CD4-positive, alpha-beta T cell (primary cell): ENCODE results near the gene HNRNPA1. TPM values are rescaled to one million over a fixed set of nuclear protein-coding genes. Genes with fewer than 3 reads are reported as not detected.

Experiments
- ATAC-seq: fragments of 200-7000 bp; cut with Tn5 transposase; one replicate; pipeline ENCODE4 v1.10.0; 2022; ENCODE audit warnings: mild to moderate bottlenecking; ENCODE audit not compliant: poor library complexity
- CTCF ChIA-PET: fragments of 350-600 bp; sonication (Branson Sonifier 250); formaldehyde crosslinking; loops from one replicate; lab custom pipeline; 2021; ENCODE audit warnings: antibody characterized with exemption, inconsistent platforms; lab: Charles Lee
- POLR2A ChIA-PET: fragments of 350-600 bp; sonication (Branson Sonifier 250); formaldehyde crosslinking; loops from one replicate; lab custom pipeline; 2021; ENCODE audit warnings: antibody characterized with exemption, inconsistent platforms; lab: Charles Lee
- DNase-seq, 14 experiments: peaks; one replicate each; pipeline ENCODE4 v3.0.0-alpha.2; 2013 to 2020; ENCODE audit warnings: mixed read lengths in 2 of 14
- H3K27ac ChIP-seq, 2 donors: one replicate each; pipeline versions ENCODE4 v1.5.1 to v1.7.0; 2013; ENCODE audit warnings: low read length in 2 of 2, low read depth in 1 of 2, mild to moderate bottlenecking in 1 of 2
- H3K27me3 ChIP-seq, 2 experiments: 1 replicate in 1 of 2; 2 replicates in 1 of 2; pipeline versions ENCODE4 v1.6.1 to v1.7.0; 2013; ENCODE audit warnings: low read length in 2 of 2, control low read depth in 1 of 2, mild to moderate bottlenecking in 1 of 2, moderate library complexity in 1 of 2; ENCODE audit not compliant: insufficient read depth in 2 of 2, control insufficient read depth in 1 of 2
- H3K36me3 ChIP-seq: one replicate; pipeline ENCODE4 v1.6.1; 2013; ENCODE audit warnings: low read length, control low read depth; ENCODE audit not compliant: insufficient read depth
- H3K4me1 ChIP-seq: one replicate; pipeline ENCODE4 v1.6.1; 2013; ENCODE audit warnings: low read length, control low read depth; ENCODE audit not compliant: insufficient read depth
- H3K4me3 ChIP-seq: one replicate; pipeline ENCODE4 v1.5.1; 2013; ENCODE audit warnings: mild to moderate bottlenecking, low read length, moderate library complexity
- H3K9me3 ChIP-seq, 2 experiments: 1 replicate in 1 of 2; 2 replicates in 1 of 2; pipeline versions ENCODE4 v1.6.1 to v1.7.0; 2013; ENCODE audit warnings: low read length in 2 of 2, mild to moderate bottlenecking in 2 of 2, control low read depth in 1 of 2, moderate library complexity in 1 of 2; ENCODE audit not compliant: control insufficient read depth in 1 of 2, insufficient read depth in 1 of 2
- H3K27ac Mint-ChIP-seq: one replicate; pipeline ENCODE4 v1.8.0; 2020; ENCODE audit warnings: mixed read lengths
- H3K27me3 Mint-ChIP-seq: one replicate; pipeline ENCODE4 v1.8.0; 2021; ENCODE audit warnings: mixed read lengths
- H3K36me3 Mint-ChIP-seq: one replicate; pipeline ENCODE4 v1.8.0; 2021; ENCODE audit warnings: low read depth, mixed read lengths
- H3K4me1 Mint-ChIP-seq: one replicate; pipeline ENCODE4 v1.8.0; 2021; ENCODE audit warnings: low read depth, mixed read lengths
- H3K4me3 Mint-ChIP-seq: one replicate; pipeline ENCODE4 v1.8.0; 2020; ENCODE audit warnings: mild to moderate bottlenecking, mixed read lengths
- H3K9me3 Mint-ChIP-seq: one replicate; pipeline ENCODE4 v1.8.0; 2020; ENCODE audit warnings: mixed read lengths
- CTCF ChIP-seq: fragments of 200-600 bp; IDR thresholded peaks from one replicate; pipeline ENCODE4 v1.8.0; 2022; ENCODE audit warnings: antibody characterized with exemption, mild to moderate bottlenecking
- intact Hi-C, 2 experiments: fragments of 100-400 bp; cut with DNase I in 1 of 2; cut with micrococcal nuclease in 1 of 2; formaldehyde crosslinking; loops; one replicate each; pipeline versions ENCODE4 v1.15.1 to v1.9.0; 2023 to 2025; cut with DNase I, micrococcal nuclease
- total RNA-seq, 174 experiments: library from RNA in 2 of 174; stranded (reverse) in 2 of 174; gene quantifications; one replicate each; pipeline ENCODE4 v1.2.3 and lab custom pipeline; 2021 to 2026

Gene HNRNPA1
- total RNA-seq, 2 experiments from 2014 or later = 1,969 to 1,994 TPM

GRCh38 chr12:54328595-54329337 is 48.2 kb downstream of the HNRNPA1 start:
- Mint-ChIP-seq H3K4me3 (peak overlapping the region; percentile 80), H3K27me3 (no peaks in the 10 kb centered on the region), H3K27ac (peak overlapping the region; percentile 74), H3K4me1 (peaks cover 63% of the 10 kb centered on the region), H3K9me3 (no peaks in the 10 kb centered on the region), H3K36me3 (peaks cover 20% of the 10 kb centered on the region)
- POLR2A ChIA-PET = interaction anchor here (1.2 to 2.8 kb wide), 2 partner anchors 30 to 49 kb away, joined by 5 to 8 read pairs; partner anchors contain the start of genes CBX5 and HNRNPA1
- Histone ChIP-seq H3K4me3 (no peak overlapping the region), H3K27ac (no peak overlapping the region), H3K9me3 (no peaks in the 10 kb centered on the region), H3K4me1 (peaks cover 56% of the 10 kb centered on the region), H3K36me3 (peaks cover 4% of the 10 kb centered on the region), H3K27me3 (no peaks in the 10 kb centered on the region)
- CTCF ChIA-PET = interaction anchor here (2.2 kb wide), 1 partner anchor 51 kb away, joined by 6 read pairs; no protein-coding TSS in a partner anchor
- DNase-seq (no peak), ATAC-seq (no peak)
- intact Hi-C loops = no loop called here
- TF ChIP-seq CTCF = no peak

- Histone ChIP-seq H3K27me3 (no peaks in the 10 kb centered on the region), H3K9me3 (no peaks in the 10 kb centered on the region), H3K4me1 (peaks cover 54% of the 10 kb centered on the region), H3K4me3 (no peak overlapping the region), H3K36me3 (peaks cover 4% of the 10 kb centered on the region), H3K27ac (peak overlapping the region in 1 of 2 donors; percentile 7)
- peak overlapping the region; percentile 30 for H3K4me3 Mint-ChIP-seq
- DNase-seq (no peak), ATAC-seq (no peak)
- H3K36me3 Mint-ChIP-seq = peaks cover 20% of the 10 kb centered on the region
- CTCF ChIA-PET = interaction anchor here (2.2 kb wide), 1 partner anchor 50 kb away, joined by 6 read pairs; no protein-coding TSS in a partner anchor
- POLR2A ChIA-PET = interaction anchor here (1.4 to 2.8 kb wide), 2 partner anchors 29 to 44 kb away, joined by 3 to 8 read pairs; no protein-coding TSS in a partner anchor
- H3K9me3 Mint-ChIP-seq = no peaks in the 10 kb centered on the region
- H3K27ac Mint-ChIP-seq = peak overlapping the region; percentile 74
- TF ChIP-seq CTCF = no peak
- peaks cover 63% of the 10 kb centered on the region for H3K4me1 Mint-ChIP-seq
- intact Hi-C loops = no loop called here
- no peaks in the 10 kb centered on the region for H3K27me3 Mint-ChIP-seq
Observed at GRCh38 chr12:54329759-54330158, 49.2 kb downstream of the HNRNPA1 start.

- TF ChIP-seq CTCF = no peak
- H3K4me1 Mint-ChIP-seq = peaks cover 57% of the 10 kb centered on the region
- Histone ChIP-seq H3K4me3 (no peak overlapping the region), H3K36me3 (peaks cover 4% of the 10 kb centered on the region), H3K27ac (peak overlapping the region; percentile 9 to 62), H3K9me3 (no peaks in the 10 kb centered on the region), H3K4me1 (peaks cover 56% of the 10 kb centered on the region), H3K27me3 (no peaks in the 10 kb centered on the region)
- H3K9me3 Mint-ChIP-seq = no peaks in the 10 kb centered on the region
- H3K27ac Mint-ChIP-seq = peak overlapping the region; percentile 80
- ChIA-PET POLR2A (interaction anchor here (1.4 to 2.8 kb wide), 2 partner anchors 28 to 44 kb away, joined by 3 to 8 read pairs; no protein-coding TSS in a partner anchor), CTCF (no interaction called here)
- DNase-seq (no peak), ATAC-seq (no peak)
- H3K27me3 Mint-ChIP-seq = no peaks in the 10 kb centered on the region
- H3K36me3 Mint-ChIP-seq = peaks cover 14% of the 10 kb centered on the region
- no peak overlapping the region for H3K4me3 Mint-ChIP-seq
- intact Hi-C loops = no loop called here
Observed at GRCh38 chr12:54330442-54330841, 49.9 kb downstream of the HNRNPA1 start.
